WERI-Rb-1 (cell line): Measurements from ENCODE around the gene RGR.
A peak's percentile ranks its signal among the peaks of the same experiment; 100 is the strongest.

Experiments
- DNase-seq: peaks from one replicate; pipeline ENCODE4 v3.0.0-alpha.2; 2020
- H3K27ac ChIP-seq: fragments of 250-450 bp; sonication (Bioruptor Pico); 2 replicates; pipeline ENCODE4 v1.5.1; 2020; ENCODE audit warnings: mild to moderate bottlenecking, moderate library complexity
- H3K27me3 ChIP-seq: fragments of 250-450 bp; sonication (Bioruptor Pico); 2 replicates; pipeline ENCODE4 v1.5.1; 2021; ENCODE audit warnings: mild to moderate bottlenecking, low read depth, moderate library complexity; ENCODE audit not compliant: insufficient read depth, severe bottlenecking
- H3K36me3 ChIP-seq: fragments of 250-450 bp; sonication (Bioruptor Pico); 2 replicates; pipeline ENCODE4 v1.5.1; 2020; ENCODE audit warnings: mild to moderate bottlenecking, moderate library complexity
- H3K4me3 ChIP-seq: 2 replicates; pipeline ENCODE4 v1.5.1; 2011; ENCODE audit warnings: low read depth, mild to moderate bottlenecking, control low read depth, low read length
- H3K9me3 ChIP-seq: fragments of 250-450 bp; sonication (Bioruptor Pico); 2 replicates; pipeline ENCODE4 v1.5.1; 2021; ENCODE audit warnings: mild to moderate bottlenecking, moderate library complexity; ENCODE audit not compliant: severe bottlenecking
- TF ChIP-seq, protein P1 (sequence below): IDR thresholded peaks from 2 replicates; pipeline ENCODE4 v1.5.1; 2011; ENCODE audit warnings: low read depth, mild to moderate bottlenecking, control low read depth, inconsistent platforms, low read length

Gene RGR

DNA sequence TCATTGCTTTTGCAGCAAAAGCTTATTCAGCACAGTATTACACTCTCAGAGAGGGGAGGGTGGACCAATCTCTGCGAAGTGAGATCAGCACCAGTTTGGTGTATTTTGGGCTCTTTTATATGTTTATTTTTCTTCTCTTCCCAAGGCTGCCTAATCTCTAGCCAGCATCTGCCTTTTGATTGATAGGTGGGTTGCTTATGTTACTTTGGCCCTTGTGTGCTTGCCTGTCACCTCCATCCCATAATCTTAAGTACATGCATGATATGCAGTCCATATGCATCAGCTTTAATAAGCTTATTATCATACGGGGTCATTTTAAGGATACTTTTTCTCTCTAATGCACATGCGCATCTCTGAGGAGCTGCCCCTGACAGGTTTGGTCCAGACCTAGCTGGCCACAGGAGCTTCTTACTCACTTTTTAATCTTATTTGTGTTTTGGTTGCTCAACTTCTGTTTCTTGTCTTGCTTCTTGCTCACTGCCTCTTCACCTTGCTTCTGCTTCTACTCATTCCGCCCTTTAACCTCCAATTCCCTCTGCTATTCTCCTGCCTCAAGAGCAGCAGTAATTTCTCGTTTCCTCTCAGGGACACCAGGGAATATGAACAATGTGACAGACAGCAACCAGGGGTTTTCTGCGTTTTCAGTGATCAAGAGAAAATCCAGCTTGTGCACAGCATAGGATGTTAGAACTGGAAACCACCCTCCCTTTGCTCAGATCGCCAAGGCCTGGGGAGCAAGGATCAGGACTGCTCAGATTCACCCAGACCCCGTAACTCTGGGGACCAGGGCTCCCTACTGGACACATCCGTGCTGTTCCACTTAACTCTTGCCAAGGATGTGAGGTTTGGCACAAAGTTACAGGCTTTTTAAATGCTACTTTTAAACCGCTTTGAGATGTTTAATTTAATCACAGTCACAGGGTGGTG is 10.0 kb downstream of the RGR start:
- DNase-seq = no peak
- Histone ChIP-seq H3K27me3 (no peaks in the 10 kb centered on the region), H3K4me3 (no peak overlapping the region), H3K27ac (no peak overlapping the region), H3K9me3 (no peaks in the 10 kb centered on the region), H3K36me3 (no peaks in the 10 kb centered on the region)
- TF ChIP-seq, protein P1, sequence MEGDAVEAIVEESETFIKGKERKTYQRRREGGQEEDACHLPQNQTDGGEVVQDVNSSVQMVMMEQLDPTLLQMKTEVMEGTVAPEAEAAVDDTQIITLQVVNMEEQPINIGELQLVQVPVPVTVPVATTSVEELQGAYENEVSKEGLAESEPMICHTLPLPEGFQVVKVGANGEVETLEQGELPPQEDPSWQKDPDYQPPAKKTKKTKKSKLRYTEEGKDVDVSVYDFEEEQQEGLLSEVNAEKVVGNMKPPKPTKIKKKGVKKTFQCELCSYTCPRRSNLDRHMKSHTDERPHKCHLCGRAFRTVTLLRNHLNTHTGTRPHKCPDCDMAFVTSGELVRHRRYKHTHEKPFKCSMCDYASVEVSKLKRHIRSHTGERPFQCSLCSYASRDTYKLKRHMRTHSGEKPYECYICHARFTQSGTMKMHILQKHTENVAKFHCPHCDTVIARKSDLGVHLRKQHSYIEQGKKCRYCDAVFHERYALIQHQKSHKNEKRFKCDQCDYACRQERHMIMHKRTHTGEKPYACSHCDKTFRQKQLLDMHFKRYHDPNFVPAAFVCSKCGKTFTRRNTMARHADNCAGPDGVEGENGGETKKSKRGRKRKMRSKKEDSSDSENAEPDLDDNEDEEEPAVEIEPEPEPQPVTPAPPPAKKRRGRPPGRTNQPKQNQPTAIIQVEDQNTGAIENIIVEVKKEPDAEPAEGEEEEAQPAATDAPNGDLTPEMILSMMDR = no peak

DNA sequence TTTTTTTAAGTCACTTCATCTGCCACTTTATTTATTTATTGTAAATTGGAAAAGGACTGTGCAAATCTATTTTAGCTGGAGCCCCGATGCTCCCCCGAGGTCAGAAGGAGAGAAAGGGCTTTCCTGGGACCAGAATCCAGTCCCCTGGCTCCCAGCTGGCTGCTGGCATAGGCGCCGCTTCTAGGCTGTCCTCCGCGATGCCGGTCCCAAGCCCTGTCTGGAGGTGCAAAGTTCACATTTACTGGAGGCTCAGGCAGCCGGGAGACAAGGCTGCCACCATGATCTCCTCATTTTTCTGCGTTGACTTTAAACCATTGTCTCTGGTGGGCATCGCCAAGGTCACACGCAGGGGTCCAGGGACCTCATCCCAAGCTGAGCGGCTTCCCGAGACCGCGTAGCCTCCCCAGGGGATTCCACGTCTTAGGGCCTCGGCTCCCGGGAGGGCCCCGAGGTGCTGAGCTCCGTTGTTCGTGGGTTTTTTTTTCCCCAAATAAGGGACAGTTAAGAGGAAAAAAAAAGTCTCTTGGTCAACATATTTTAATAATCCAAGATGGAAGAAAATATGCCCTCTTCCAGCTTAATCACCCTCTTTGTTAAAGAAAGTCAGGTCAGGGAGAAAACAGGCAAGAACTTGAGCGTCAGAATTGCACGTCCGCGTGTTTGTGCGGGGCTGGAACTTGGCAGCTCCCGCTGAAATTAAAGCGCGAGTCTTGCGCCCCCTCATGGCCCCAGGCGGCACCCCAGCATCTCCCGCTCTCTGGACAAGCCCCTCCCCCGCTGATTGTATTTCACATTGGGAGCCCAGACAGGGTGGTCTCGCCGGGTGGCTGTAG is 11.9 kb downstream of the RGR start:
- peak; percentile 72 for DNase-seq
- peak overlapping the region; percentile 6; the same call in 1 of the 2 replicates for H3K27ac ChIP-seq
- H3K36me3 ChIP-seq = no peaks in the 10 kb centered on the region
- no peaks in the 10 kb centered on the region for H3K27me3 ChIP-seq
- no peaks in the 10 kb centered on the region for H3K9me3 ChIP-seq
- TF ChIP-seq, protein P1 = peak; percentile 70
- no peak overlapping the region for H3K4me3 ChIP-seq

DNA sequence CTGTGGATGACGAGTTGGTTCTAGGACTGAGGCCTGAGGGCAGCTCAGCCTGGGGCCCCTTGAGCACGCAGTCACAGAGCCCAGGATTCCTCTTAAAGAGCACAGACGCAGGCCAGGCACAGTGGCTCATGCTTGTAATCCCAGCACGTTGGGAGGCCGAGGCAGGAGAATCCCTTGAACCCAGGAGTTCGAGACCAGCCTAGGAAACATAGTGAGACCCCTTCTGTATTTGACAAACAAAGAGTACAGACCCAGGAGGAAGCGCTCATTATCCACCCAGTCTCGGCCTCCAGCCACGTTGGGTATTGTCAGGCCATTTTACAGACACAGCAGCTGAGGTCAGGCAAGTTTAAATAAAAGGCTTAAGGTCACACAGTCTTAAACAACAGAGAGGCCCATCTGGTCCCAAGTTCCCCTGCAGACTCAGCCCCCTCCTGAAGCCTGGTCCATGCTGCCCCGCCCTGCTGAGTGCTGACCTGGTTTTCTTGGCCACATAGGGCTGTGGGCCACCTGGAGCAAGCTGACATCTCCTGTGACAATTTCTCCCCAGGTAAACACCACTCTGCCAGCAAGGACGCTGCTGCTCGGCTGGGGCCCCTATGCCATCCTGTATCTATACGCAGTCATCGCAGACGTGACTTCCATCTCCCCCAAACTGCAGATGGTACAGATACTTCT is 12.6 kb downstream of the RGR start:
- DNase-seq = no peak
- Histone ChIP-seq H3K4me3 (no peak overlapping the region), H3K9me3 (no peaks in the 10 kb centered on the region), H3K27me3 (no peaks in the 10 kb centered on the region), H3K27ac (peak overlapping the region; percentile 39), H3K36me3 (no peaks in the 10 kb centered on the region)
- TF ChIP-seq, protein P1 = no peak

DNA sequence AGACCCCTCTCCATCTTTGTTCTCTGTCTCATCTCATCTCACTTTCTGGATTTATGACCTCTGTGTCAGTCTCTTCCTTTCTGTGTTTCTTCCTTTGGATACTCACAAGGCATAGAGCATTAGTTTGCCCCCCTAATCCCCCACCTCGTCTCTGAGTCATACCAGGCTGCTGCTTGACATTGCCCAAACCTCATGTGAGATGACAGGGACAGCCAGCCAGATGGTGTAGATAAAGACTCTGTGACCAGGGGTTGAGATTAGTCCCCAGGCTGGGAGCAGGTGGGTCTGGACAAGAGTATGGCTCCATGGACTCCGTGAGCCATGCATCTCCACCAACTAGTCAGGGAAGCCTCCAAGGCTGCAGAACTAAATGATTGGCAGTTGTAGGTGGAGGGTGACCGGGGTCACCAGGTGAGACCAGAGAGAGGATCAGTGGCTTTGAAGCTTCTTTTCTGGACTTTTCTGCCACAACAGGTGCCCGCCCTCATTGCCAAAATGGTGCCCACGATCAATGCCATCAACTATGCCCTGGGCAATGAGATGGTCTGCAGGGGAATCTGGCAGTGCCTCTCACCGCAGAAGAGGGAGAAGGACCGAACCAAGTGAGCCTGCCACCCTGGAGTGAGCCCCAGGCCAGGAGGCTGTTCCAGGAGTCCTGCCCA is 13.3 kb downstream of the RGR start:
- no peak overlapping the region for H3K4me3 ChIP-seq
- H3K27ac ChIP-seq = peak overlapping the region; percentile 39
- no peaks in the 10 kb centered on the region for H3K27me3 ChIP-seq
- peak; percentile 75 for DNase-seq
- H3K36me3 ChIP-seq = no peaks in the 10 kb centered on the region
- TF ChIP-seq, protein P1 = no peak
- H3K9me3 ChIP-seq = no peaks in the 10 kb centered on the region

DNA sequence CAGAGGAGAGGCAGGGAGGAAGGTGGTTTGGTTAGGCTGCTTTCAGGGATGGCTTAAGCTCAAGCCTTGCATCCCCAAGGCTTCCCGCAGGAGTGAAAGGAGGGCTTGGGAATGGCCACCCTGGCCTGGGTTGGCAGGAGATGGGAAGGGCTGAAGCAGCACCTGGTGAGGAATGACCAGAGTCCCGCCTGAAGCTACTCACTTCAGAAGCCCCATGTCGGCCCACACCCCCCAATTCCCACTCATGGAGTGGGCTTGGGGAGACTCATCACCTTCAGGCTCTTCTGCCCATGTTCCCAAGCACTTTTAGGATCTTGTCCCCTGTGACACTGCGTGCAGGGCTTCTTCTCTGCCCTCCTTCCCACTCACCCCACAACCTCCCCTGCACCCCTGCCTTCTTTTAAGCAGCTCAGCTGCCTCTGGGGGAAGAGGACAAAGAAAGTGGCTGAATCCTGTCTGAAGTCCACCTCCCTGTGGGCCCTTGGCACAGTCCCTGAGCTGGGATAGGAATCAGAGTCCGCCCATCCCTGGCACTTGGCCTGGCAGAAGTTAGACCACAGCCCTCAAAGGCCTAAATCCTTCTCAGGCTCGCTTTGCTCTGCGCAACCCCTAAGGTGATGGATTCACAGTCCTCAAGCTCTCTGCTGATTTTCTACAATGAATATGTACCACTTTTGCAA is 16.5 kb downstream of the RGR start:
- H3K9me3 ChIP-seq = no peaks in the 10 kb centered on the region
- H3K27me3 ChIP-seq = no peaks in the 10 kb centered on the region
- H3K4me3 ChIP-seq = no peak overlapping the region
- TF ChIP-seq, protein P1 = no peak
- DNase-seq = no peak
- no peak overlapping the region for H3K27ac ChIP-seq
- no peaks in the 10 kb centered on the region for H3K36me3 ChIP-seq
